ENCODE data around the gene TNF.

Gene TNF

GRCh38 chr6:31621991-31622390 is 46.6 kb downstream of the TNF start:
- in situ Hi-C loops (cut with HindIII; ENCODE audit: low sequenced_read_pairs): no loop called here

DNA sequence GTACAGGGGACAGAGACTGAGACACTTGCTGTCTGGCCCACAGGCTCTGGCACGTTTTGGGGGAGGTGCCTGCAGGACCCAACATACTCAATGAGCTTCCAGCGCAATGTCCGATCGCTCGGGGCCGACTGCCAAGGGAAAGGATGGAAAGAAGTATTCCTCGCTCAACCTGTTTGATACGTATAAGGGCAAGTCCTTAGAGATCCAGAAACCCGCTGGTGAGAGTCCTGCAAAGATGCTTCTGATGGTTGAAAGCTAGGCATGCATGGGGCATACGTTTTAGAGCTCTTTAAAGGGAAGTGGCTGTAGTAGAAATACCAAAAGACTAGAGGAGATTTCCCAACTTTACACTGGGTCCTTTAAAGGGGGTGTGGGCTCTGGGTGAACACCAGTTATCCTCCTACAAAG is 47.3 kb downstream of the TNF start:
- in situ Hi-C loops (cut with HindIII; ENCODE audit: low sequenced_read_pairs): no loop called here

DNA sequence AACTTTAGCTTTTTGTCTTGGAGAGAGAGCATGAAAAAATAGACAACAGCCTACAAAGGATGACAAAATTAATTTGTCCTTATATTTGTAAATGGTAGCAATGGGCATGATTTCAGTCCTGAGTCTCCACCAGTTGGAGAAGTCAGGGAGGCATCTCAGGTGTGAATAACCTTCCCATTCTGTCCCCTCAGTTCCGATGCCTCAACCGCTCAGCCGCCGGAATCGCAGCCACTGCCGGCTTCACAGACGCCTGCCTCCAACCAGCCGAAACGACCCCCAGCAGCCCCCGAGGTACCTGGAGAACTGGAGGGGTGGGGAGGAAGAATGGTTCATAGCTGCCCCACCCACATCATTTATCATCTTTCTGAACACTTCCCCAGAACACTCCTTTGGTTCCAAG is 48.7 kb downstream of the TNF start:
- in situ Hi-C loops (cut with HindIII; ENCODE audit: low sequenced_read_pairs): no loop called here

DNA sequence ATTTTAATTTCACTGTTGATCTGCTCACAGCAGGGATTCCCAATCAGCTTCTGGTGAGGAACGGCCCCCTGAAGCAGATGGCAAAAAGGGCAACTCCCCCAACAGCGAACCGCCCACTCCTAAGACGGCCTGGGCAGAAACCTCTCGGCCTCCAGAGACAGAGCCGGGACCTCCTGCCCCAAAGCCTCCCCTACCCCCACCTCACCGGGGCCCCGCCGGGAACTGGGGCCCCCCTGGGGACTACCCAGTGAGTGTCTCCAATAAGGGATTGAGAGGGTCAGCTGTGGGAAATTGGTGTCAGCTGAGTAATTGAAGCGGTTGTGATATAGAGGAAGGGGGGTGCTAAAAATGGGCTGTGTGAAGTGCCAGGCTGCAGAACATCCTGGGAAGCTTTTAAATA is 51.6 kb downstream of the TNF start:
- in situ Hi-C loops (cut with HindIII; ENCODE audit: low sequenced_read_pairs): no loop called here

- in situ Hi-C loops (cut with HindIII; ENCODE audit: low sequenced_read_pairs): no loop called here
Observed at GRCh38 chr6:31627690-31628287, 52.4 kb downstream of the TNF start.
